Nephron progenitor cell (in vitro differentiated cells): ENCODE data around the gene ARHGAP30.
A peak's percentile ranks its signal among the peaks of the same experiment; 100 is the strongest.

ENCODE experiments used
- DNase-seq: peaks from one replicate; pipeline ENCODE4 v3.0.0; 2021
- H3K27ac Mint-ChIP-seq: 2 replicates; pipeline ENCODE4 v1.8.0; 2021; ENCODE audit warnings: mild to moderate bottlenecking, moderate library complexity, mixed read lengths
- H3K27me3 Mint-ChIP-seq: 2 replicates; pipeline ENCODE4 v1.8.0; 2021; ENCODE audit warnings: mild to moderate bottlenecking, low read depth, mixed read lengths; ENCODE audit not compliant: poor library complexity
- H3K36me3 Mint-ChIP-seq: 2 replicates; pipeline ENCODE4 v1.8.0; 2021; ENCODE audit warnings: low read depth, mixed read lengths
- H3K4me1 Mint-ChIP-seq: 2 replicates; pipeline ENCODE4 v1.8.0; 2021; ENCODE audit warnings: mixed read lengths
- H3K4me3 Mint-ChIP-seq: 2 replicates; pipeline ENCODE4 v1.8.0; 2021; ENCODE audit warnings: mild to moderate bottlenecking, moderate library complexity, mixed read lengths
- H3K9me3 Mint-ChIP-seq: 2 replicates; pipeline ENCODE4 v1.8.0; 2021; ENCODE audit warnings: mild to moderate bottlenecking, moderate library complexity, mixed read lengths
- CTCF ChIP-seq: fragments of 200-600 bp; sonication (generic); IDR thresholded peaks from 2 replicates; pipeline ENCODE4 v1.5.0; 2021; ENCODE audit warnings: antibody characterized with exemption

The ARHGAP30 gene

GRCh38 chr1:161000736-161001480, 68.8 kb downstream of the ARHGAP30 start:
- no peak for TF ChIP-seq CTCF
- no peak overlapping the region for H3K27ac Mint-ChIP-seq
- no peak for DNase-seq
- no peaks in the 10 kb centered on the region for H3K9me3 Mint-ChIP-seq
- peaks cover 4% of the 10 kb centered on the region for H3K4me1 Mint-ChIP-seq
- H3K4me3 Mint-ChIP-seq, result no peak overlapping the region
- no peaks in the 10 kb centered on the region for H3K27me3 Mint-ChIP-seq
- H3K36me3 Mint-ChIP-seq, result peaks cover 20% of the 10 kb centered on the region

- Mint-ChIP-seq H3K9me3 (no peaks in the 10 kb centered on the region), H3K27ac (no peak overlapping the region), H3K4me3 (no peak overlapping the region), H3K36me3 (peaks cover 20% of the 10 kb centered on the region), H3K27me3 (no peaks in the 10 kb centered on the region), H3K4me1 (peaks cover 8% of the 10 kb centered on the region)
- no peak for DNase-seq
- TF ChIP-seq CTCF, result no peak
Observed at GRCh38 chr1:160999376-160999775, 70.3 kb downstream of the ARHGAP30 start.

GRCh38 chr1:160997323-160998038, 72.2 kb downstream of the ARHGAP30 start:
- peak overlapping the region; percentile 58 for H3K27ac Mint-ChIP-seq
- TF ChIP-seq CTCF, result peak; percentile 30
- H3K36me3 Mint-ChIP-seq, result peaks cover 20% of the 10 kb centered on the region
- DNase-seq, result no peak
- H3K4me3 Mint-ChIP-seq, result no peak overlapping the region
- H3K9me3 Mint-ChIP-seq, result no peaks in the 10 kb centered on the region
- peaks cover 9% of the 10 kb centered on the region for H3K4me1 Mint-ChIP-seq
- no peaks in the 10 kb centered on the region for H3K27me3 Mint-ChIP-seq
